SK-N-SH (cell line): Measurements from ENCODE around the gene AKR1A1. TPM values are rescaled to one million over a fixed set of nuclear protein-coding genes. Genes with fewer than 3 reads are reported as not detected.
"Not testable (repeated sequence)": the region's sequence is repeated elsewhere in the genome, so short reads cannot be mapped to it uniquely, and the experiment has no call there.

Source experiments
- CTCF ChIA-PET: fragments of 300-600, 350-600 bp; formaldehyde crosslinking; extraction: SDS; loops from one replicate; lab custom pipeline; 2021; lab: Yijun Ruan, JAX
- POLR2A ChIA-PET: fragments of 350-600 bp; sonication (Branson Sonifier 250); formaldehyde crosslinking; extraction: SDS; loops from one replicate; lab custom pipeline; 2020; ENCODE audit warnings: antibody characterized with exemption, inconsistent platforms; lab: Yijun Ruan, JAX
- DNase-seq: peaks from one replicate; pipeline ENCODE4 v3.0.0; 2012
- H2AFZ ChIP-seq: fragments of 200-600 bp; sonication (generic); 2 replicates; pipeline ENCODE4 v1.8.1; 2016; ENCODE audit warnings: antibody characterized with exemption, mild to moderate bottlenecking, low read depth
- H3F3A ChIP-seq: fragments of 200-600 bp; sonication (generic); replicated peaks from 2 replicates; pipeline ENCODE3; 2016; ENCODE audit warnings: antibody characterized with exemption, mild to moderate bottlenecking; ENCODE audit not compliant: insufficient read depth
- H3K27ac ChIP-seq, 2 experiments: fragments of 200-500 bp in 1 of 2; fragments of 200-600 bp in 1 of 2; sonication (Bioruptor generic) in 1 of 2; sonication (generic), shearing (Covaris generic) in 1 of 2; 2 replicates each; pipeline versions ENCODE4 v1.5.1 to v1.6.1; 2014 to 2016; ENCODE audit warnings: low read depth in 2 of 2, inconsistent platforms in 1 of 2, low read length in 1 of 2, mild to moderate bottlenecking in 1 of 2, mixed read lengths in 1 of 2
- H3K27me3 ChIP-seq: fragments of 200-600 bp; sonication (generic), shearing (Covaris generic); 2 replicates; pipeline ENCODE4 v1.6.1; 2016; ENCODE audit warnings: mixed run types; ENCODE audit not compliant: insufficient read depth
- H3K36me3 ChIP-seq, 2 experiments: fragments of 200-500 bp in 1 of 2; fragments of 200-600 bp in 1 of 2; sonication (Bioruptor generic) in 1 of 2; sonication (generic) in 1 of 2; replicated peaks in 1 of 2; 2 replicates each; pipeline versions ENCODE3 to v1.5.1; 2014 to 2016; ENCODE audit warnings: low read length in 1 of 2, mild to moderate bottlenecking in 1 of 2; ENCODE audit not compliant: insufficient read depth in 2 of 2, control insufficient read depth in 1 of 2
- H3K4me1 ChIP-seq, 2 experiments: fragments of 200-500 bp in 1 of 2; fragments of 200-600 bp in 1 of 2; sonication (Bioruptor generic) in 1 of 2; sonication (generic), shearing (Covaris generic) in 1 of 2; 2 replicates each; pipeline versions ENCODE4 v1.5.1 to v1.6.1; 2014 to 2016; ENCODE audit warnings: low read depth in 1 of 2, low read length in 1 of 2, mixed run types in 1 of 2; ENCODE audit not compliant: insufficient read depth in 2 of 2, control insufficient read depth in 1 of 2
- H3K4me2 ChIP-seq: fragments of 200-600 bp; sonication (generic), shearing (Covaris generic); 2 replicates; pipeline ENCODE4 v1.6.1; 2017; ENCODE audit warnings: mixed run types
- H3K4me3 ChIP-seq, 2 experiments: fragments of 200-500 bp in 1 of 2; fragments of 200-600 bp in 1 of 2; sonication (Bioruptor generic) in 1 of 2; sonication (generic), shearing (Covaris generic) in 1 of 2; 2 replicates each; pipeline versions ENCODE4 v1.5.1 to v1.8.1; 2014 to 2016; ENCODE audit warnings: low read depth in 2 of 2, inconsistent platforms in 1 of 2, low read length in 1 of 2, mild to moderate bottlenecking in 1 of 2, mixed read lengths in 1 of 2, moderate library complexity in 1 of 2
- H3K79me2 ChIP-seq: fragments of 200-600 bp; sonication (generic); 2 replicates; pipeline ENCODE4 v1.8.1; 2017; ENCODE audit warnings: mild to moderate bottlenecking; ENCODE audit not compliant: insufficient read depth
- H3K9ac ChIP-seq: fragments of 200-600 bp; sonication (generic); 2 replicates; pipeline ENCODE4 v1.6.1; 2017; ENCODE audit warnings: mixed run types
- H3K9me2 ChIP-seq: fragments of 200-600 bp; sonication (generic); 2 replicates; pipeline ENCODE4 v1.6.1; 2017; ENCODE audit warnings: mixed run types
- H3K9me3 ChIP-seq: fragments of 200-600 bp; sonication (generic); 2 replicates; pipeline ENCODE4 v1.6.1; 2017; ENCODE audit warnings: mixed run types, mild to moderate bottlenecking, moderate library complexity
- H4K20me1 ChIP-seq: fragments of 200-600 bp; sonication (generic); 2 replicates; pipeline ENCODE4 v1.6.1; 2017; ENCODE audit warnings: mild to moderate bottlenecking, mixed run types; ENCODE audit not compliant: insufficient read depth
- CHD2 ChIP-seq: fragments of 150-350 bp; IDR thresholded peaks from 2 replicates; pipeline ENCODE4 v1.6.1; 2018; ENCODE audit warnings: low read length; ENCODE audit not compliant: partially characterized antibody
- FOSL2 ChIP-seq: IDR thresholded peaks from 2 replicates; pipeline ENCODE4 v1.4.0; 2012; ENCODE audit warnings: low read depth, mild to moderate bottlenecking, moderate library complexity, borderline replicate concordance
- FOXJ3 ChIP-seq: sonication (generic); formaldehyde crosslinking; IDR thresholded peaks from 2 replicates; pipeline ENCODE4 v1.5.1; 2020; ENCODE audit warnings: mild to moderate bottlenecking, missing genetic modification reagents
- GATA2 ChIP-seq: sonication (generic); formaldehyde crosslinking; IDR thresholded peaks from 2 replicates; pipeline ENCODE4 v1.5.0; 2020; ENCODE audit warnings: mild to moderate bottlenecking, missing genetic modification reagents
- RFX5 ChIP-seq: IDR thresholded peaks from 2 replicates; pipeline ENCODE4 v1.6.1; 2012; ENCODE audit warnings: mild to moderate bottlenecking, improper control_type of control experiment, low read length
- RXRA ChIP-seq: IDR thresholded peaks from 2 replicates; pipeline ENCODE4 v1.4.0; 2012; ENCODE audit warnings: low read depth, mild to moderate bottlenecking, borderline replicate concordance
- SMC3 ChIP-seq: IDR thresholded peaks from 2 replicates; pipeline ENCODE4 v1.6.1; 2012; ENCODE audit warnings: low read depth, low read length, improper control_type of control experiment
- TEAD4 ChIP-seq: IDR thresholded peaks from 2 replicates; pipeline ENCODE4 v1.4.0; 2012; ENCODE audit warnings: mild to moderate bottlenecking, borderline replicate concordance; ENCODE audit not compliant: insufficient read depth
- WGBS: methylation state at CpG from one replicate; pipeline ENCODE4 v1.1.6; 2017; ENCODE audit warnings: low lambda C conversion rate; 5-methylcytosine and 5-hydroxymethylcytosine counted together
- polyA plus RNA-seq, 3 experiments: library from polyadenylated mRNA; depleted of rRNA; stranded (reverse); fragments of >200 nt; gene quantifications; 2 replicates each; pipeline ENCODE4 v1.2.3, GENCODE V29; 2012
- TF ChIP-seq, protein P1 (sequence below): IDR thresholded peaks from 2 replicates; pipeline ENCODE4 v1.4.0; 2012; ENCODE audit warnings: low read depth
- TF ChIP-seq, protein P2 (sequence below): IDR thresholded peaks from 2 replicates; pipeline ENCODE4; 2012
- TF ChIP-seq, protein P3 (sequence below): fragments of 200-600 bp; sonication (generic); IDR thresholded peaks from 2 replicates; pipeline ENCODE4 v1.6.1; 2017; ENCODE audit warnings: antibody characterized with exemption, mild to moderate bottlenecking, moderate library complexity

The AKR1A1 gene
- polyA plus RNA-seq, 1 of the 3 experiments (the other 2 are of a cell fraction), result 156 TPM

DNA sequence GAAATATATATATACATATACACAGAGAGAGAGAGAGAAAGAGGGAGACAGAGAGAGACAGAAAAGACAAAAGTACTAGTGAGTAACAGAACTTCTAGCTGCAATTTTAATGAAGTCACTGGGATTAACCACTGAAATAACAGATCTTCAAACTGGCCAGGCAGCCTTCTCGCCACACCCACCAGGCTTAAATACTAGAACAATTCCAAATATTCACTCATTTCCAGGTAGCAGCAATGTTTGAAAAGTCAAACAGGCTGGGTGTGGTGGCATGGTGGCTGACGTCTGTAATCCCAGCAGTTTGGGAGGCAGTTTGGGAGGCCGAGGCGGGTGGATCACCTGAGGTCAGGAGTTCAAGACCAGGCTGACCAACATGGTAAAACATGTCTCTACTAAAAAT, 34.2 kb upstream of the AKR1A1 start:
- CTCF ChIA-PET, result interaction anchor here (0.8 to 3.6 kb wide), 2 partner anchors 54 to 58 kb away, joined by 3 to 18 read pairs; no protein-coding TSS in a partner anchor
- DNase-seq, result no peak
- no peaks in the 10 kb centered on the region for H3K27me3 ChIP-seq
- H4K20me1 ChIP-seq, result peaks cover 42% of the 10 kb centered on the region
- peaks cover 76% of the 10 kb centered on the region for H3K79me2 ChIP-seq
- H3F3A ChIP-seq, result peaks cover 25% of the 10 kb centered on the region
- no peak overlapping the region for H2AFZ ChIP-seq
- H3K4me3 ChIP-seq, result no peak overlapping the region
- no peak overlapping the region for H3K9ac ChIP-seq
- no peaks in the 10 kb centered on the region for H3K9me2 ChIP-seq
- TF ChIP-seq SMC3 (no peak), FOXJ3 (CRISPR knock-in tag) (no peak), CHD2 (no peak), GATA2 (CRISPR knock-in tag) (no peak), TEAD4 (no peak), RXRA (no peak), RFX5 (no peak), FOSL2 (no peak)
- TF ChIP-seq, protein P1, sequence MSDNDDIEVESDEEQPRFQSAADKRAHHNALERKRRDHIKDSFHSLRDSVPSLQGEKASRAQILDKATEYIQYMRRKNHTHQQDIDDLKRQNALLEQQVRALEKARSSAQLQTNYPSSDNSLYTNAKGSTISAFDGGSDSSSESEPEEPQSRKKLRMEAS, result no peak
- TF ChIP-seq, protein P2, sequence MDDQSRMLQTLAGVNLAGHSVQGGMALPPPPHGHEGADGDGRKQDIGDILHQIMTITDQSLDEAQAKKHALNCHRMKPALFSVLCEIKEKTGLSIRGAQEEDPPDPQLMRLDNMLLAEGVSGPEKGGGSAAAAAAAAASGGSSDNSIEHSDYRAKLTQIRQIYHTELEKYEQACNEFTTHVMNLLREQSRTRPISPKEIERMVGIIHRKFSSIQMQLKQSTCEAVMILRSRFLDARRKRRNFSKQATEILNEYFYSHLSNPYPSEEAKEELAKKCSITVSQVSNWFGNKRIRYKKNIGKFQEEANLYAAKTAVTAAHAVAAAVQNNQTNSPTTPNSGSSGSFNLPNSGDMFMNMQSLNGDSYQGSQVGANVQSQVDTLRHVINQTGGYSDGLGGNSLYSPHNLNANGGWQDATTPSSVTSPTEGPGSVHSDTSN, result no peak
- TF ChIP-seq, protein P3, sequence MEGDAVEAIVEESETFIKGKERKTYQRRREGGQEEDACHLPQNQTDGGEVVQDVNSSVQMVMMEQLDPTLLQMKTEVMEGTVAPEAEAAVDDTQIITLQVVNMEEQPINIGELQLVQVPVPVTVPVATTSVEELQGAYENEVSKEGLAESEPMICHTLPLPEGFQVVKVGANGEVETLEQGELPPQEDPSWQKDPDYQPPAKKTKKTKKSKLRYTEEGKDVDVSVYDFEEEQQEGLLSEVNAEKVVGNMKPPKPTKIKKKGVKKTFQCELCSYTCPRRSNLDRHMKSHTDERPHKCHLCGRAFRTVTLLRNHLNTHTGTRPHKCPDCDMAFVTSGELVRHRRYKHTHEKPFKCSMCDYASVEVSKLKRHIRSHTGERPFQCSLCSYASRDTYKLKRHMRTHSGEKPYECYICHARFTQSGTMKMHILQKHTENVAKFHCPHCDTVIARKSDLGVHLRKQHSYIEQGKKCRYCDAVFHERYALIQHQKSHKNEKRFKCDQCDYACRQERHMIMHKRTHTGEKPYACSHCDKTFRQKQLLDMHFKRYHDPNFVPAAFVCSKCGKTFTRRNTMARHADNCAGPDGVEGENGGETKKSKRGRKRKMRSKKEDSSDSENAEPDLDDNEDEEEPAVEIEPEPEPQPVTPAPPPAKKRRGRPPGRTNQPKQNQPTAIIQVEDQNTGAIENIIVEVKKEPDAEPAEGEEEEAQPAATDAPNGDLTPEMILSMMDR, result no peak
- H3K9me3 ChIP-seq, result no peaks in the 10 kb centered on the region
- no peak overlapping the region for H3K27ac ChIP-seq
- H3K4me2 ChIP-seq, result no peak overlapping the region
- peaks cover 49 to 66% of the 10 kb centered on the region in 2 experiments for H3K36me3 ChIP-seq
- peaks cover 2 to 9% of the 10 kb centered on the region in 2 experiments; a peak in 3 of 4 replicates for H3K4me1 ChIP-seq
- POLR2A ChIA-PET, result no interaction called here
- 89% methylated on average over 4 of the region's 4 CpGs for WGBS

DNA sequence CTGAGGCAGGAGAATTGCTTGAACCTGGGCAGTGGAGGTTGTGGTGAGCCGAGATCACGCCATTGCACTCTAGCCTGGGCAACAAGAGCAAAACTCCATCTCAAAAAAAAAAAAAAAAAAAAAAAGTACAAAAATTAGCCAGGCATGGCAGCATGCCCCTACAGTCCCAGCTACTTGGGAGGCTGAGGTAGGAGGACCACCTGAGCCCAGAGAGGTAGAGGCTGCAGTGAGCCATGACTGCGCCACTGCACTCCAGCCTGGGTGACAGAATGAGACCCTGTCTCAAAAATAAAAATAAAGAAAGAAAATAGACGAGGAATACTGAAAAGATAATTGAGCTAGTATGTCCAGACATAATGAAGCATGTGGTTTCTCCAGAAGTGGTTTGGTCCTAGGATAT, 32.3 kb upstream of the AKR1A1 start:
- 0 out of 2 replicates have a peak overlapping the region, but pooled peaks have one; percentile 90 for H3K4me2 ChIP-seq
- CTCF ChIA-PET, result interaction anchor here (1.2 to 3.6 kb wide), 2 partner anchors 25 to 52 kb away, joined by 3 to 18 read pairs; no protein-coding TSS in a partner anchor
- H3K9ac ChIP-seq, H3K9me3 ChIP-seq, H2AFZ ChIP-seq, DNase-seq, H3K9me2 ChIP-seq, H3K27me3 ChIP-seq: not testable (repeated sequence)
- peaks cover 16% of the 10 kb centered on the region for H3F3A ChIP-seq
- H3K79me2 ChIP-seq, result peaks cover 75% of the 10 kb centered on the region
- H3K4me3 ChIP-seq, result 0 out of 4 replicates have a peak overlapping the region, but pooled peaks of 1 of the 2 experiments have one; percentile 17
- 91% methylated on average over 4 of the region's 4 CpGs for WGBS
- peaks cover 35 to 48% of the 10 kb centered on the region in 2 experiments for H3K36me3 ChIP-seq
- POLR2A ChIA-PET, result interaction anchor here (1.0 kb wide), 2 partner anchors 14 to 33 kb away, joined by 3 to 5 read pairs; partner anchors contain the start of gene AKR1A1
- H4K20me1 ChIP-seq, result peaks cover 39% of the 10 kb centered on the region
- 0 out of 4 replicates have a peak overlapping the region, but pooled peaks of 1 of the 2 experiments have one; percentile 35 for H3K27ac ChIP-seq
- H3K4me1 ChIP-seq, result peaks cover 6 to 15% of the 10 kb centered on the region in 2 experiments; a peak in 3 of 4 replicates
